ENCODE measurements around the gene KIAA1191. TPM values are rescaled to one million over a fixed set of nuclear protein-coding genes. Genes with fewer than 3 reads are reported as not detected.

The KIAA1191 gene
- total RNA-seq, 2 experiments from 2014 or later: 33.3 to 41.2 TPM

DNA sequence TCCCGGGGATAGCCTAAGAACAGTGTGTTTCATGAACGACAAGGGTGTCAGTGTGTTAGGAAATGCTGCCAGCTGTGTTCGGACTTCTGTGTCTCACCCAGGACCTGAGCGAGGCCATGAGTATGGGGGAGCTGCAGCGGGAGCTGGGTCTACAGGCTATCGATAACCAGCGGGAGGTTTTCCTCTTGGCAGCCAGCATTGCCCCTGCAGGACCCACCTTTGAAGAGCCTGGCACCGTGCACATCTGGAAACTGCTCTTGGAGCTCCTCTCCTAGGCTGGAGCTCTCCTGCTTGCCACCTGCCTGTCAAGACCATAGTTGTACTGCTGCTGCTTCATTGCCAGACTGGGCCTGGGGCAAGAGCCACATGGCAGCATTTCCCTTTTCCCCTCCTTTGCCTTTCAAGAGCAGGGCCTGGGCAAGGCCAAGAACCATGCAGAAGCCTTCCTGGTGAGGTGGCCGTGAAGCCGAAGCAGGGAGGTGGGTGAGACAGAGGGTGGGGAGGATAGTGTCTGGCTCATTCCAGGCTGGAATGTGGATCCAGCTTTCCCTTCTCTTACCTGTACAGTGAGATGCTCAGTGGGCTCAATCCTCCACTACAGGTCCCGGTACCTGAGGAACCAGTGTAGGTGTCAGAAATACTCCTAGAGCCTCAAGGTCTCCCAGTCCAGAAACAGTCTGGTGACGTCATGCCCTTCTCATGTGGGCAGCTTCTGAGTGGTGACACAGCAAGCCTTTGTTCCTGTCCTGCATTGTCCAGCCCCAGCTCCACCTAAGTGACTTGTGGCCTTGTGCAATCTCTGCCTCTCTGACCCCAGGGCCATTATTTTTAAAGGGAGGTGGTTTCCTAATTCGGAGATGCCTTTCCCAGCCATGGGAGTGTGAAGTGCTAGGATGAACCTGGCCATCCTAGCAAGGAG is 10.3 kb upstream of the KIAA1191 start:
- H3K27ac ChIP-seq (ENCODE audit: low read depth, low read length, poor library complexity, severe bottlenecking): no peak overlapping the region
- no peak overlapping the region for H3K4me2 ChIP-seq (ENCODE audit: low read length)
- ChIA-PET CTCF (ENCODE audit: unreplicated experiment) (no interaction called here), POLR2A (interaction anchor here (1.0 to 1.4 kb wide), 2 partner anchors 9 to 10 kb away, joined by 3 to 6 read pairs; partner anchors contain the start of gene KIAA1191)
- H2AFZ ChIP-seq (ENCODE audit: low read length): no peak overlapping the region
- no peak overlapping the region for H3K4me3 ChIP-seq (ENCODE audit: low read depth, low read length, poor library complexity, severe bottlenecking)
- intact Hi-C loops (cut with micrococcal nuclease; ENCODE audit: unreplicated experiment): no loop called here
- BruUV-seq (replicated peaks): no TSS peak
- no peaks in the 10 kb centered on the region for H3K9me2 ChIP-seq (ENCODE audit: insufficient read depth, low read length)
- H4K20me1 ChIP-seq (ENCODE audit: insufficient read depth, low read length): no peaks in the 10 kb centered on the region; the same call in 1 of the 2 replicates
- peaks cover 3% of the 10 kb centered on the region for H3K4me1 ChIP-seq (ENCODE audit: insufficient read depth, low read length, poor library complexity, severe bottlenecking)
- TF ChIP-seq, protein P1, sequence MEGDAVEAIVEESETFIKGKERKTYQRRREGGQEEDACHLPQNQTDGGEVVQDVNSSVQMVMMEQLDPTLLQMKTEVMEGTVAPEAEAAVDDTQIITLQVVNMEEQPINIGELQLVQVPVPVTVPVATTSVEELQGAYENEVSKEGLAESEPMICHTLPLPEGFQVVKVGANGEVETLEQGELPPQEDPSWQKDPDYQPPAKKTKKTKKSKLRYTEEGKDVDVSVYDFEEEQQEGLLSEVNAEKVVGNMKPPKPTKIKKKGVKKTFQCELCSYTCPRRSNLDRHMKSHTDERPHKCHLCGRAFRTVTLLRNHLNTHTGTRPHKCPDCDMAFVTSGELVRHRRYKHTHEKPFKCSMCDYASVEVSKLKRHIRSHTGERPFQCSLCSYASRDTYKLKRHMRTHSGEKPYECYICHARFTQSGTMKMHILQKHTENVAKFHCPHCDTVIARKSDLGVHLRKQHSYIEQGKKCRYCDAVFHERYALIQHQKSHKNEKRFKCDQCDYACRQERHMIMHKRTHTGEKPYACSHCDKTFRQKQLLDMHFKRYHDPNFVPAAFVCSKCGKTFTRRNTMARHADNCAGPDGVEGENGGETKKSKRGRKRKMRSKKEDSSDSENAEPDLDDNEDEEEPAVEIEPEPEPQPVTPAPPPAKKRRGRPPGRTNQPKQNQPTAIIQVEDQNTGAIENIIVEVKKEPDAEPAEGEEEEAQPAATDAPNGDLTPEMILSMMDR (conservative IDR thresholded peaks at IDR 0.05; ENCODE audit: low read length): no peak
- no peak for TF ChIP-seq EZH2phosphoT487 (IDR thresholded peaks at IDR 0.05; ENCODE audit: borderline replicate concordance, low read depth, low read length)
- H3K9me3 ChIP-seq (ENCODE audit: low read length): no peaks in the 10 kb centered on the region
- DNase-seq (ENCODE audit: low spot score): no peak
- no peaks in the 10 kb centered on the region for H3K79me2 ChIP-seq (ENCODE audit: insufficient read depth, low read depth, low read length)
- no peaks in the 10 kb centered on the region for H3K36me3 ChIP-seq (ENCODE audit: insufficient read depth, low read length)

DNA sequence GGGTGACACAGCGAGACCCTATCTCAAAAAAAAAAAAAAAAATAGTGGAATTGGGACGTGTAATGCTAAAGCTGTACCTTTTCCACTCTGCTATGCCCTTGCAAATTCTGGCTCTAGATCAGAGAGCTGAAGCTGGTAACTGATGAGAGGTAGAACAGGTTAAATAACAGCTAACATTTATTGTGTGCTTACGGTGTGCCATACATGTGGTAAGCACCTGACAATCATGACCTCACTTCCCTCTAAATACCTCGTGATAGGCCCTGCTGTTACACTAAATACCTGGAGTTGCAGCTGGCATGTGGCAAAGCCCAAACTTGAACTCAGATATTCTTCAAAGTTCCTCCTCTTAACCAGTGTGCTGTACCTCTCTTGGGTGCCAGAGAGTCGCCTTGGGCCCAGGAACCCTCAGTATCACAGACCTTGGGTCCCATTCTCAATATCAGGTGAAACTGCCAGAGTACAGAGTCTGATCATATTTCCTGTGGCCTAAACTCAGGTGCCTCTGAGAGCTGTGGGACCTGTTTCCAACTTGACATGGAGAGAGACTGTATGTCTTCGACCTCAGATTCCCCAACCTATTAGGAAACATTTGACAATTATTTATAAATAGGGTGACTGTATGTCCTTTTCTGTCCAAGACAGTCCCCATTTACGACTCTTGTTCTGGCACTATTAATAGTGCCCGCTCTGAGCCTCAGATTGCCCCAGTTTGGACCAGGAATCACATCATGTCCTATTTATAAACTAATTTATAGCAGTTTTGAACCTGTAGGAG is 8.6 kb upstream of the KIAA1191 start:
- Histone ChIP-seq H3K4me3 (ENCODE audit: low read depth, low read length, poor library complexity, severe bottlenecking) (no peak overlapping the region), H3K9me2 (ENCODE audit: insufficient read depth, low read length) (no peaks in the 10 kb centered on the region), H3K27ac (ENCODE audit: low read depth, low read length, poor library complexity, severe bottlenecking) (no peak overlapping the region), H3K9me3 (ENCODE audit: low read length) (no peaks in the 10 kb centered on the region), H3K79me2 (ENCODE audit: insufficient read depth, low read depth, low read length) (no peaks in the 10 kb centered on the region), H2AFZ (ENCODE audit: low read length) (no peak overlapping the region), H4K20me1 (ENCODE audit: insufficient read depth, low read length) (no peaks in the 10 kb centered on the region; the same call in 1 of the 2 replicates), H3K4me2 (ENCODE audit: low read length) (no peak overlapping the region), H3K36me3 (ENCODE audit: insufficient read depth, low read length) (no peaks in the 10 kb centered on the region), H3K4me1 (ENCODE audit: insufficient read depth, low read length, poor library complexity, severe bottlenecking) (peaks cover 3% of the 10 kb centered on the region)
- intact Hi-C loops (cut with micrococcal nuclease; ENCODE audit: unreplicated experiment): no loop called here
- POLR2A ChIA-PET: interaction anchor here (0.6 to 1.6 kb wide), 3 partner anchors 10 to 45 kb away, joined by 3 read pairs; no protein-coding TSS in a partner anchor
- CTCF ChIA-PET (ENCODE audit: unreplicated experiment): no interaction called here
- DNase-seq (ENCODE audit: low spot score): no peak
- TF ChIP-seq, protein P1 (conservative IDR thresholded peaks at IDR 0.05; ENCODE audit: low read length): no peak
- no peak for TF ChIP-seq EZH2phosphoT487 (IDR thresholded peaks at IDR 0.05; ENCODE audit: borderline replicate concordance, low read depth, low read length)
- BruUV-seq (replicated peaks): no TSS peak
